Immature natural killer cell (primary cell): ENCODE measurements around the gene SPTBN5. TPM values are rescaled to one million over a fixed set of nuclear protein-coding genes. Genes with fewer than 3 reads are reported as not detected.

ENCODE experiments used
- DNase-seq, 3 donors: peaks; one replicate each; pipeline ENCODE4 v3.0.0; 2022; ENCODE audit warnings: mixed read lengths in 1 of 3
- H3K27ac Mint-ChIP-seq, 6 donors: one replicate each; pipeline ENCODE4 v1.8.0; 2020; ENCODE audit warnings: mixed read lengths in 6 of 6, mild to moderate bottlenecking in 5 of 6, inconsistent platforms in 4 of 6, moderate library complexity in 3 of 6
- H3K27me3 Mint-ChIP-seq, 3 donors: one replicate each; pipeline ENCODE4 v1.8.0; 2020 to 2021; ENCODE audit warnings: low read depth in 3 of 3, mild to moderate bottlenecking in 3 of 3, mixed read lengths in 3 of 3, moderate library complexity in 3 of 3, inconsistent platforms in 1 of 3
- H3K36me3 Mint-ChIP-seq, 3 donors: one replicate each; pipeline ENCODE4 v1.8.0; 2020; ENCODE audit warnings: mixed read lengths in 3 of 3, inconsistent platforms in 2 of 3, mild to moderate bottlenecking in 2 of 3
- H3K4me1 Mint-ChIP-seq, 2 donors: one replicate each; pipeline ENCODE4 v1.8.0; 2020; ENCODE audit warnings: inconsistent platforms in 2 of 2, mild to moderate bottlenecking in 2 of 2, mixed read lengths in 2 of 2, moderate library complexity in 1 of 2
- H3K4me3 Mint-ChIP-seq, 5 donors: one replicate each; pipeline ENCODE4 v1.8.0; 2020; ENCODE audit warnings: mild to moderate bottlenecking in 5 of 5, mixed read lengths in 5 of 5, inconsistent platforms in 3 of 5, moderate library complexity in 3 of 5
- H3K9me3 Mint-ChIP-seq, 6 donors: one replicate each; pipeline ENCODE4 v1.8.0; 2020; ENCODE audit warnings: mild to moderate bottlenecking in 6 of 6, mixed read lengths in 6 of 6, inconsistent platforms in 4 of 6, moderate library complexity in 3 of 6
- polyA plus RNA-seq, 3 donors: library from polyadenylated mRNA; unstranded; fragments of 300-500 nt; fragmentation: Illumina TruSeq; gene quantifications; one replicate each; pipeline ENCODE4 v1.2.3, GENCODE V29; 2021

SPTBN5 gene
- polyA plus RNA-seq, 3 donors from 2014 or later = 0.06 TPM; not detected in 2

- Mint-ChIP-seq H3K4me1 (peaks cover 7 to 11% of the 10 kb centered on the region in 2 donors), H3K27ac (peak overlapping the region in 1 of 6 donors; percentile 68), H3K4me3 (peak overlapping the region in 2 of 5 donors; percentile 10 to 24), H3K9me3 (no peaks in the 10 kb centered on the region), H3K36me3 (no peaks in the 10 kb centered on the region), H3K27me3 (peaks cover 0 to 11% (median 6%) of the 10 kb centered on the region in 3 donors)
- peak; percentile 26 to 42 (median 31) for DNase-seq
Observed at GRCh38 chr15:41881920-41882688, 11.7 kb downstream of the SPTBN5 start.

GRCh38 chr15:41881550-41881919, 12.3 kb downstream of the SPTBN5 start:
- H3K4me3 Mint-ChIP-seq = peak overlapping the region; percentile 23 to 77 (median 61)

GRCh38 chr15:41881086-41881485, 12.8 kb downstream of the SPTBN5 start:
- H3K4me3 Mint-ChIP-seq = peak overlapping the region; percentile 23 to 77 (median 61)

More at GRCh38 chr15:41881550-41881919, 12.3 kb downstream of the SPTBN5 start:
- Mint-ChIP-seq H3K36me3 (no peaks in the 10 kb centered on the region), H3K27ac (peak overlapping the region in 4 of 6 donors; percentile 57 to 88 (median 65)), H3K4me1 (peaks cover 7 to 10% of the 10 kb centered on the region in 2 donors), H3K27me3 (peaks cover 0 to 10% (median 6%) of the 10 kb centered on the region in 3 donors), H3K9me3 (no peaks in the 10 kb centered on the region)
- no peak for DNase-seq

GRCh38 chr15:41880156-41880877, 13.5 kb downstream of the SPTBN5 start:
- Mint-ChIP-seq H3K27me3 (peaks cover 0 to 10% (median 6%) of the 10 kb centered on the region in 3 donors), H3K36me3 (no peaks in the 10 kb centered on the region), H3K4me3 (no peak overlapping the region), H3K27ac (peak overlapping the region in 1 of 6 donors; percentile 68), H3K4me1 (peaks cover 7 to 10% of the 10 kb centered on the region in 2 donors), H3K9me3 (no peaks in the 10 kb centered on the region)
- DNase-seq = no peak

More at GRCh38 chr15:41881086-41881485, 12.8 kb downstream of the SPTBN5 start:
- Mint-ChIP-seq H3K27me3 (peaks cover 0 to 10% (median 6%) of the 10 kb centered on the region in 3 donors), H3K27ac (peak overlapping the region in 4 of 6 donors; percentile 52 to 88 (median 62)), H3K9me3 (no peaks in the 10 kb centered on the region), H3K4me1 (peaks cover 7 to 10% of the 10 kb centered on the region in 2 donors), H3K36me3 (no peaks in the 10 kb centered on the region)
- DNase-seq = no peak

- no peak for DNase-seq
- Mint-ChIP-seq H3K9me3 (no peaks in the 10 kb centered on the region), H3K27me3 (peaks cover 0 to 10% (median 6%) of the 10 kb centered on the region in 3 donors), H3K4me1 (peaks cover 7 to 10% of the 10 kb centered on the region in 2 donors), H3K4me3 (no peak overlapping the region), H3K36me3 (no peaks in the 10 kb centered on the region), H3K27ac (peak overlapping the region in 1 of 6 donors; percentile 64)
Observed at GRCh38 chr15:41879321-41879845, 14.5 kb downstream of the SPTBN5 start.

GRCh38 chr15:41878355-41878699, 15.5 kb downstream of the SPTBN5 start:
- H3K27ac Mint-ChIP-seq = peak overlapping the region in 2 of 6 donors; percentile 60 to 80
- no peak overlapping the region for H3K4me3 Mint-ChIP-seq
- H3K36me3 Mint-ChIP-seq = no peaks in the 10 kb centered on the region
- H3K9me3 Mint-ChIP-seq = no peaks in the 10 kb centered on the region
- peaks cover 0 to 8% (median 6%) of the 10 kb centered on the region in 3 donors for H3K27me3 Mint-ChIP-seq
- DNase-seq = no peak
- peaks cover 7 to 10% of the 10 kb centered on the region in 2 donors for H3K4me1 Mint-ChIP-seq

- Mint-ChIP-seq H3K4me3 (no peak overlapping the region), H3K9me3 (no peaks in the 10 kb centered on the region), H3K4me1 (peaks cover 7 to 10% of the 10 kb centered on the region in 2 donors), H3K36me3 (no peaks in the 10 kb centered on the region), H3K27me3 (peaks cover under 1 to 8% (median 6%) of the 10 kb centered on the region in 3 donors), H3K27ac (peak overlapping the region in 2 of 6 donors; percentile 60 to 80)
- DNase-seq = no peak
Observed at GRCh38 chr15:41877631-41878354, 16.1 kb downstream of the SPTBN5 start.

GRCh38 chr15:41876689-41877088, 17.2 kb downstream of the SPTBN5 start:
- no peak overlapping the region for H3K4me3 Mint-ChIP-seq
- no peak for DNase-seq
- no peaks in the 10 kb centered on the region for H3K9me3 Mint-ChIP-seq
- peaks cover 1 to 8% (median 6%) of the 10 kb centered on the region in 3 donors for H3K27me3 Mint-ChIP-seq
- no peaks in the 10 kb centered on the region for H3K36me3 Mint-ChIP-seq
- H3K27ac Mint-ChIP-seq = no peak overlapping the region
- H3K4me1 Mint-ChIP-seq = peaks cover 6 to 7% of the 10 kb centered on the region in 2 donors

GRCh38 chr15:41876007-41876406, 17.8 kb downstream of the SPTBN5 start:
- peaks cover 1 to 3% (median 3%) of the 10 kb centered on the region in 3 donors for H3K27me3 Mint-ChIP-seq
- no peak for DNase-seq
- no peak overlapping the region for H3K27ac Mint-ChIP-seq
- no peaks in the 10 kb centered on the region for H3K9me3 Mint-ChIP-seq
- H3K36me3 Mint-ChIP-seq = no peaks in the 10 kb centered on the region
- no peak overlapping the region for H3K4me3 Mint-ChIP-seq
- H3K4me1 Mint-ChIP-seq = peaks cover 0 to under 1% of the 10 kb centered on the region in 2 donors

- H3K4me3 Mint-ChIP-seq = no peak overlapping the region
- no peaks in the 10 kb centered on the region for H3K36me3 Mint-ChIP-seq
- no peaks in the 10 kb centered on the region for H3K9me3 Mint-ChIP-seq
- H3K4me1 Mint-ChIP-seq = no peaks in the 10 kb centered on the region
- no peak for DNase-seq
- no peak overlapping the region for H3K27ac Mint-ChIP-seq
- H3K27me3 Mint-ChIP-seq = peaks cover 0 to 5% (median 1%) of the 10 kb centered on the region in 3 donors
Observed at GRCh38 chr15:41874736-41875135, 19.1 kb downstream of the SPTBN5 start.

GRCh38 chr15:41873711-41874110, 20.1 kb downstream of the SPTBN5 start:
- Mint-ChIP-seq H3K4me3 (no peak overlapping the region), H3K9me3 (no peaks in the 10 kb centered on the region), H3K36me3 (no peaks in the 10 kb centered on the region), H3K27me3 (peaks cover 0 to 5% (median 1%) of the 10 kb centered on the region in 3 donors), H3K4me1 (no peaks in the 10 kb centered on the region), H3K27ac (no peak overlapping the region)
- no peak for DNase-seq

GRCh38 chr15:41872166-41872747, 21.6 kb downstream of the SPTBN5 start:
- Mint-ChIP-seq H3K9me3 (no peaks in the 10 kb centered on the region), H3K36me3 (no peaks in the 10 kb centered on the region), H3K27ac (peak overlapping the region in 3 of 6 donors; percentile 13 to 25 (median 18)), H3K4me3 (no peak overlapping the region), H3K27me3 (peaks cover 0 to 2% (median 1%) of the 10 kb centered on the region in 3 donors), H3K4me1 (no peaks in the 10 kb centered on the region)
- DNase-seq = no peak
